Mucosa of descending colon (tissue), 3 donors: Measurements from ENCODE around the gene SLC25A43. TPM values are rescaled to one million over a fixed set of nuclear protein-coding genes. Genes with fewer than 3 reads are reported as not detected.
"Not testable (repeated sequence)": the region's sequence is repeated elsewhere in the genome, so short reads cannot be mapped to it uniquely, and the experiment has no call there.

Experiments used
- ATAC-seq: fragments of 200-7000 bp; cut with Tn5 transposase; one replicate; pipeline ENCODE4 v1.9.1; 2020; ENCODE audit warnings: mild to moderate bottlenecking, moderate library complexity
- DNase-seq, 3 donors: peaks; one replicate each; pipeline ENCODE4 v3.0.0-alpha.2; 2020
- H3K36me3 ChIP-seq: fragments of 200-600 bp; one replicate; pipeline ENCODE4 v1.8.0; 2021; ENCODE audit warnings: low read depth, mild to moderate bottlenecking
- H3K4me1 ChIP-seq: fragments of 200-600 bp; one replicate; pipeline ENCODE4 v1.8.0; 2021; ENCODE audit warnings: low read depth, mild to moderate bottlenecking
- H3K4me3 ChIP-seq: fragments of 200-600 bp; one replicate; pipeline ENCODE4 v1.8.0; 2021; ENCODE audit warnings: mild to moderate bottlenecking
- H3K9me3 ChIP-seq: fragments of 200-600 bp; one replicate; pipeline ENCODE4 v1.8.0; 2021; ENCODE audit warnings: mild to moderate bottlenecking
- CTCF ChIP-seq: fragments of 200-600 bp; IDR thresholded peaks from one replicate; pipeline ENCODE4 v1.8.0; 2022; ENCODE audit warnings: antibody characterized with exemption, mild to moderate bottlenecking
- intact Hi-C, 2 donors: fragments of 100-400 bp; cut with DNase I in 1 of 2; cut with micrococcal nuclease in 1 of 2; formaldehyde crosslinking; loops; one replicate each; pipeline versions ENCODE4 v1.11.0 to v1.11.1; 2022; cut with DNase I, micrococcal nuclease
- total RNA-seq, 3 donors: library from RNA; stranded (reverse); fragmentation: NEBNext Ultra II Directional in 2 of 3; extraction: Animal tissue kit (Norgen Biotek cat#: 25700) in 2 of 3; gene quantifications; one replicate each; pipeline versions ENCODE4 v1.2.1 to v1.2.4, GENCODE V29; 2021 to 2023
- donor health status: DM: no; HTN: no; CAD: no; lungs with moderate emphysema.
- donor health status: DM: no; HTN: no; CAD: no.
- donor health status: DM: no; HTN: yes; CAD: no.

Gene SLC25A43
- total RNA-seq, 3 donors from 2014 or later, result 19.3 to 31.2 (median 23.3) TPM

GRCh38 chrX:119374736-119375135, 24.4 kb upstream of the SLC25A43 start:
- no peak overlapping the region for H3K4me3 ChIP-seq
- intact Hi-C loops, result no loop called here
- H3K36me3 ChIP-seq, result no peaks in the 10 kb centered on the region
- no peaks in the 10 kb centered on the region for H3K9me3 ChIP-seq
- DNase-seq (no peak), ATAC-seq (no peak)
- TF ChIP-seq CTCF, result no peak
- no peaks in the 10 kb centered on the region for H3K4me1 ChIP-seq

- intact Hi-C loops, result no loop called here
These were observed 23.6 kb upstream of the SLC25A43 start for GRCh38 chrX:119375561-119375960.

GRCh38 chrX:119376312-119376711, 22.8 kb upstream of the SLC25A43 start:
- ATAC-seq, result no peak
- Histone ChIP-seq H3K36me3 (no peaks in the 10 kb centered on the region), H3K9me3 (no peaks in the 10 kb centered on the region), H3K4me3 (no peak overlapping the region), H3K4me1 (no peaks in the 10 kb centered on the region)
- no peak for TF ChIP-seq CTCF
- no peak for DNase-seq
- intact Hi-C loops, result no loop called here

More at GRCh38 chrX:119375561-119375960, 23.6 kb upstream of the SLC25A43 start:
- no peak overlapping the region for H3K4me3 ChIP-seq
- no peak for DNase-seq
- H3K9me3 ChIP-seq, result no peaks in the 10 kb centered on the region
- TF ChIP-seq CTCF, result no peak
- no peaks in the 10 kb centered on the region for H3K36me3 ChIP-seq
- ATAC-seq, result no peak
- H3K4me1 ChIP-seq, result no peaks in the 10 kb centered on the region

- TF ChIP-seq CTCF, result no peak
- no peak overlapping the region for H3K4me3 ChIP-seq
- DNase-seq (no peak), ATAC-seq (no peak)
- H3K9me3 ChIP-seq, result no peaks in the 10 kb centered on the region
- no peaks in the 10 kb centered on the region for H3K4me1 ChIP-seq
- H3K36me3 ChIP-seq, result no peaks in the 10 kb centered on the region
- intact Hi-C loops, result no loop called here
These were observed 17.7 kb upstream of the SLC25A43 start for GRCh38 chrX:119381349-119381944.

- DNase-seq (no peak), ATAC-seq (no peak)
- Histone ChIP-seq H3K4me3 (no peak overlapping the region), H3K9me3 (no peaks in the 10 kb centered on the region), H3K4me1 (no peaks in the 10 kb centered on the region), H3K36me3 (no peaks in the 10 kb centered on the region)
- no peak for TF ChIP-seq CTCF
- intact Hi-C loops, result no loop called here
These were observed 16.5 kb upstream of the SLC25A43 start for GRCh38 chrX:119382606-119383005.

GRCh38 chrX:119386685-119387084, 12.5 kb upstream of the SLC25A43 start:
- H3K4me3 ChIP-seq, H3K4me1 ChIP-seq, H3K9me3 ChIP-seq, intact Hi-C loops, ATAC-seq, H3K36me3 ChIP-seq, DNase-seq: not testable (repeated sequence)

GRCh38 chrX:119387426-119387825, 11.7 kb upstream of the SLC25A43 start:
- ATAC-seq, result not testable (repeated sequence)

More at GRCh38 chrX:119387426-119387825, 11.7 kb upstream of the SLC25A43 start:
- H3K36me3 ChIP-seq, intact Hi-C loops, H3K4me3 ChIP-seq, DNase-seq, H3K4me1 ChIP-seq, H3K9me3 ChIP-seq: not testable (repeated sequence)
